DND-41 (cell line): ENCODE measurements around the gene POU2F1.

Experiments
- ATAC-seq: fragments of 200-7000 bp; cut with Tn5 transposase; 3 replicates; pipeline ENCODE4 v1.9.1; 2021; ENCODE audit warnings: low read depth; ENCODE audit not compliant: insufficient read depth
- DNase-seq: peaks from one replicate; pipeline ENCODE4 v3.0.0-alpha.2; 2020
- H2AFZ ChIP-seq: 2 replicates; pipeline ENCODE4 v1.6.0; 2012; ENCODE audit warnings: low read depth, low read length
- H3K27ac ChIP-seq: 2 replicates; pipeline ENCODE4 v1.5.1; 2012; ENCODE audit warnings: low read length, inconsistent platforms
- H3K27me3 ChIP-seq: fragments of 200-600 bp; sonication (generic); 2 replicates; pipeline ENCODE4 v1.6.0; 2012; ENCODE audit warnings: low read length, mild to moderate bottlenecking, inconsistent platforms; ENCODE audit not compliant: insufficient read depth, poor library complexity
- H3K36me3 ChIP-seq: 2 replicates; pipeline ENCODE4 v1.5.1; 2012; ENCODE audit warnings: low read length, inconsistent platforms; ENCODE audit not compliant: insufficient read depth
- H3K4me1 ChIP-seq: 2 replicates; pipeline ENCODE4 v1.5.1; 2012; ENCODE audit warnings: mild to moderate bottlenecking, low read length; ENCODE audit not compliant: insufficient read depth
- H3K4me2 ChIP-seq: 2 replicates; pipeline ENCODE4 v1.6.0; 2012; ENCODE audit warnings: mild to moderate bottlenecking, moderate library complexity, low read length, inconsistent platforms; ENCODE audit not compliant: insufficient read depth
- H3K4me3 ChIP-seq, 2 experiments: fragments of 200-600 bp in 1 of 2; shearing (Covaris generic) in 1 of 2; 2 replicates each; pipeline ENCODE4 v1.5.1; 2012 to 2016; ENCODE audit warnings: inconsistent platforms in 2 of 2, low read length in 2 of 2, mild to moderate bottlenecking in 2 of 2, low read depth in 1 of 2, moderate library complexity in 1 of 2
- H3K79me2 ChIP-seq: 2 replicates; pipeline ENCODE4 v1.6.0; 2012; ENCODE audit warnings: low read length, inconsistent platforms; ENCODE audit not compliant: insufficient read depth
- H3K9ac ChIP-seq: 2 replicates; pipeline ENCODE4 v1.6.0; 2012; ENCODE audit warnings: low read depth, mild to moderate bottlenecking, inconsistent platforms, low read length, moderate library complexity
- H3K9me3 ChIP-seq: 2 replicates; pipeline ENCODE4 v1.5.1; 2012; ENCODE audit warnings: low read length, moderate library complexity, mild to moderate bottlenecking, inconsistent platforms; ENCODE audit not compliant: insufficient read depth, severe bottlenecking
- H4K20me1 ChIP-seq: 2 replicates; pipeline ENCODE4 v1.6.0; 2012; ENCODE audit warnings: low read length; ENCODE audit not compliant: insufficient read depth
- EZH2 ChIP-seq: IDR thresholded peaks from 3 replicates; pipeline ENCODE4 v1.6.1; 2012; ENCODE audit warnings: borderline replicate concordance, low read depth, mild to moderate bottlenecking, moderate library complexity, low read length, inconsistent platforms; ENCODE audit not compliant: severe bottlenecking
- TF ChIP-seq, protein P1 (sequence below): IDR thresholded peaks from 2 replicates; pipeline ENCODE4 v1.5.1; 2012; ENCODE audit warnings: borderline replicate concordance, low read length, moderate library complexity, mild to moderate bottlenecking; ENCODE audit not compliant: poor library complexity, severe bottlenecking; ENCODE audit errors: extremely low read depth

Gene POU2F1

DNA sequence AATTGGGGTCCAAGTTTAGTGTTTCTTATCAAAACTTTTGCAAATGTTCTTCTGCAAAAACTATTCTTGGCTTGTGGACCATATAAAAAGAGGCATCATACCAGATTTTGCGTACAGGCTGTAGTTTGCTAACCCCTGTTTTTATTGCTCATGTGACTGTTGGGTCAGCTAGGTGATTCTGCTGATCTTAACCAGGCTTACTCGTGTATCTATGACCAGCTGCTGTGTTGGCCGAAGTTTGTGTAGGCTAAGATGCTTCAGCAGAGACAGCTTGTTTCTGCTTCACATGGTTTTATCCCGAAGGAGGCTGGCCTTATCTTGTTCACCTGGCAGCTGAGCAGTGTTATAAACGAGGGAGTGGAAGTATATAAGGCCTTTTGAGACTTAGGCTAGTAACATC is 38.2 kb downstream of the POU2F1 start:
- Histone ChIP-seq H3K79me2 (peaks cover 93% of the 10 kb centered on the region), H3K4me1 (peaks cover 5% of the 10 kb centered on the region), H3K4me3 (no peak overlapping the region), H3K27me3 (no peaks in the 10 kb centered on the region), H2AFZ (no peak overlapping the region), H3K36me3 (no peaks in the 10 kb centered on the region), H4K20me1 (peaks cover 7% of the 10 kb centered on the region; the same call in 1 of the 2 replicates), H3K27ac (no peak overlapping the region), H3K9ac (no peak overlapping the region), H3K9me3 (no peaks in the 10 kb centered on the region), H3K4me2 (no peak overlapping the region)
- DNase-seq (no peak), ATAC-seq (no peak)
- TF ChIP-seq, protein P1, sequence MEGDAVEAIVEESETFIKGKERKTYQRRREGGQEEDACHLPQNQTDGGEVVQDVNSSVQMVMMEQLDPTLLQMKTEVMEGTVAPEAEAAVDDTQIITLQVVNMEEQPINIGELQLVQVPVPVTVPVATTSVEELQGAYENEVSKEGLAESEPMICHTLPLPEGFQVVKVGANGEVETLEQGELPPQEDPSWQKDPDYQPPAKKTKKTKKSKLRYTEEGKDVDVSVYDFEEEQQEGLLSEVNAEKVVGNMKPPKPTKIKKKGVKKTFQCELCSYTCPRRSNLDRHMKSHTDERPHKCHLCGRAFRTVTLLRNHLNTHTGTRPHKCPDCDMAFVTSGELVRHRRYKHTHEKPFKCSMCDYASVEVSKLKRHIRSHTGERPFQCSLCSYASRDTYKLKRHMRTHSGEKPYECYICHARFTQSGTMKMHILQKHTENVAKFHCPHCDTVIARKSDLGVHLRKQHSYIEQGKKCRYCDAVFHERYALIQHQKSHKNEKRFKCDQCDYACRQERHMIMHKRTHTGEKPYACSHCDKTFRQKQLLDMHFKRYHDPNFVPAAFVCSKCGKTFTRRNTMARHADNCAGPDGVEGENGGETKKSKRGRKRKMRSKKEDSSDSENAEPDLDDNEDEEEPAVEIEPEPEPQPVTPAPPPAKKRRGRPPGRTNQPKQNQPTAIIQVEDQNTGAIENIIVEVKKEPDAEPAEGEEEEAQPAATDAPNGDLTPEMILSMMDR, result no peak
- no peak for TF ChIP-seq EZH2

DNA sequence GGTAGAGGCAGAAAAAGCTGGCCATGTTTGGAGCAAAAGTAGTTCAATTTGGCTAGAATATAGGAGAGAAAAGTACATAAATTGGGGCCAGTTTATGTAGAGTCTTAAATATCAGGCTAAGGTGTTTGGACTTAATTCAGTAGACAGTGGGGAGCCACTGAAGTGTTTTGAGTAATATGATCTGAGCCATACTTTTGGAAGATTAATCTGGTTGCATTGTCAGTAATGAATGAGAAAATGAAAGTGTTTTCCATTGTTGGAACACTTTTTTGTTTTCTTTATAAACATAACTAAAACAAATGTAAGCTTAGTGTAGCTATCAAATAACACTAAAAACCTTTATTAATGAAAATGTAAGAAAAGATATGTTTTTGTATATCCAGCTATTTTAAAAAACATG is 42.1 kb downstream of the POU2F1 start:
- H3K27me3 ChIP-seq, result no peaks in the 10 kb centered on the region
- H3K36me3 ChIP-seq, result no peaks in the 10 kb centered on the region
- H3K9me3 ChIP-seq, result no peaks in the 10 kb centered on the region
- H3K4me1 ChIP-seq, result peaks cover 9% of the 10 kb centered on the region
- no peak for DNase-seq
- no peak for ATAC-seq
- peaks cover 86% of the 10 kb centered on the region for H3K79me2 ChIP-seq
- H2AFZ ChIP-seq, result no peak overlapping the region
- H4K20me1 ChIP-seq, result peaks cover 11% of the 10 kb centered on the region; the same call in 1 of the 2 replicates
- no peak overlapping the region for H3K4me2 ChIP-seq
- no peak for TF ChIP-seq EZH2
- TF ChIP-seq, protein P1, result no peak
- no peak overlapping the region for H3K9ac ChIP-seq
- no peak overlapping the region for H3K4me3 ChIP-seq
- no peak overlapping the region for H3K27ac ChIP-seq

DNA sequence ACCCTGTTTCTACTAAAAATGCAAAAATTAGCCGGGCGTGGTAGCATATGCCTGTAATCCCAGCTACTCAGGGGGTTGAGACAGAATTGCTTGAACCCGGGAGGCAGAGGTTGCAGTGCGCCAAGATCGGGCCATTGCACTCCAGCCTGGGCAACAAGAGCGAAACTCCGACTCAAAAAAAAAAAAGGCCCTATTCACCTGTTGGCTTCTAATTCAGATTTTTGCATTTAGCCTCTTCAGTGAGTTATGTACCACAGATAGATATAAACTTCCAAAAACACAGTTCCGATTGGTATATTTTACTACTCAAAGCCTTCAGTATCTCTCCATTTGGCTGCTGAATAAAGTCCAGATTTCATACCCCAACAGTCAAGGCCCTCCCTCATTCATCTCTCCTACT is 42.7 kb downstream of the POU2F1 start:
- peaks cover 12% of the 10 kb centered on the region; the same call in 1 of the 2 replicates for H4K20me1 ChIP-seq
- H3K4me1 ChIP-seq, result peaks cover 14% of the 10 kb centered on the region
- no peak overlapping the region for H3K27ac ChIP-seq
- H2AFZ ChIP-seq, result no peak overlapping the region
- DNase-seq, result no peak
- no peaks in the 10 kb centered on the region for H3K9me3 ChIP-seq
- TF ChIP-seq, protein P1, result no peak
- TF ChIP-seq EZH2, result no peak
- H3K9ac ChIP-seq, result no peak overlapping the region
- no peaks in the 10 kb centered on the region for H3K36me3 ChIP-seq
- H3K4me3 ChIP-seq, result no peak overlapping the region
- H3K79me2 ChIP-seq, result peaks cover 83% of the 10 kb centered on the region
- H3K4me2 ChIP-seq, result no peak overlapping the region
- H3K27me3 ChIP-seq, result no peaks in the 10 kb centered on the region
- no peak for ATAC-seq
